Activated CD4-positive, alpha-beta memory T cell treated with anti-CD3 and anti-CD28 coated beads for 36 hours (primary cell): ENCODE measurements around the gene SIK1. TPM values are rescaled to one million over a fixed set of nuclear protein-coding genes. Genes with fewer than 3 reads are reported as not detected.
"Not testable (repeated sequence)": the region's sequence is repeated elsewhere in the genome, so short reads cannot be mapped to it uniquely, and the experiment has no call there.

Experiments
- CTCF ChIA-PET: fragments of 350-600 bp; sonication (Branson Sonifier 250); formaldehyde crosslinking; loops from one replicate; lab custom pipeline; 2021; ENCODE audit warnings: antibody characterized with exemption, inconsistent platforms; lab: Charles Lee
- POLR2A ChIA-PET: fragments of 350-600 bp; sonication (Branson Sonifier 250); formaldehyde crosslinking; loops from one replicate; lab custom pipeline; 2021; ENCODE audit warnings: antibody characterized with exemption; lab: Charles Lee
- DNase-seq: peaks from one replicate; pipeline ENCODE4 v3.0.0-alpha.2; 2020
- H3K27ac Mint-ChIP-seq: one replicate; pipeline ENCODE4 v1.8.0; 2021; ENCODE audit warnings: mixed read lengths
- H3K27me3 Mint-ChIP-seq: one replicate; pipeline ENCODE4 v1.8.0; 2021; ENCODE audit warnings: mixed read lengths
- H3K36me3 Mint-ChIP-seq: one replicate; pipeline ENCODE4 v1.8.0; 2021; ENCODE audit warnings: mixed read lengths
- H3K4me1 Mint-ChIP-seq: one replicate; pipeline ENCODE4 v1.8.0; 2021; ENCODE audit warnings: low read depth, mixed read lengths
- H3K4me3 Mint-ChIP-seq: one replicate; pipeline ENCODE4 v1.8.0; 2021; ENCODE audit warnings: mild to moderate bottlenecking, mixed read lengths
- H3K9me3 Mint-ChIP-seq: one replicate; pipeline ENCODE4 v1.8.0; 2021; ENCODE audit warnings: mixed read lengths
- intact Hi-C: fragments of 100-400 bp; cut with micrococcal nuclease; formaldehyde crosslinking; loops from one replicate; pipeline ENCODE4 v1.15.1; 2023
- total RNA-seq, 2 experiments: library from RNA; stranded (reverse); gene quantifications; one replicate each; pipeline ENCODE4 v1.2.3, GENCODE V29; 2021

The SIK1 gene
- total RNA-seq, 2 experiments from 2014 or later = 5.8 to 6.1 TPM

GRCh38 chr21:43399595-43400015 is 27.3 kb downstream of the SIK1 start:
- intact Hi-C loops, H3K27ac Mint-ChIP-seq, H3K36me3 Mint-ChIP-seq, H3K27me3 Mint-ChIP-seq, POLR2A ChIA-PET, H3K4me1 Mint-ChIP-seq, H3K4me3 Mint-ChIP-seq, CTCF ChIA-PET, H3K9me3 Mint-ChIP-seq, DNase-seq: not testable (repeated sequence)

GRCh38 chr21:43399136-43399535 is 27.8 kb downstream of the SIK1 start:
- H3K4me1 Mint-ChIP-seq, H3K4me3 Mint-ChIP-seq, DNase-seq, H3K36me3 Mint-ChIP-seq, H3K9me3 Mint-ChIP-seq, H3K27me3 Mint-ChIP-seq, intact Hi-C loops, CTCF ChIA-PET, H3K27ac Mint-ChIP-seq, POLR2A ChIA-PET: not testable (repeated sequence)

- DNase-seq, H3K27me3 Mint-ChIP-seq, CTCF ChIA-PET, H3K36me3 Mint-ChIP-seq, H3K4me1 Mint-ChIP-seq, H3K9me3 Mint-ChIP-seq, H3K27ac Mint-ChIP-seq, H3K4me3 Mint-ChIP-seq, intact Hi-C loops, POLR2A ChIA-PET: not testable (repeated sequence)
Observed at GRCh38 chr21:43398533-43398932, 28.4 kb downstream of the SIK1 start.

GRCh38 chr21:43398000-43398399 is 28.9 kb downstream of the SIK1 start:
- H3K27ac Mint-ChIP-seq, H3K9me3 Mint-ChIP-seq, H3K4me3 Mint-ChIP-seq, intact Hi-C loops, DNase-seq, H3K36me3 Mint-ChIP-seq, H3K4me1 Mint-ChIP-seq, CTCF ChIA-PET, POLR2A ChIA-PET, H3K27me3 Mint-ChIP-seq: not testable (repeated sequence)

GRCh38 chr21:43397439-43397808 is 29.5 kb downstream of the SIK1 start:
- DNase-seq, intact Hi-C loops, H3K4me1 Mint-ChIP-seq, H3K27me3 Mint-ChIP-seq, CTCF ChIA-PET, H3K36me3 Mint-ChIP-seq, H3K27ac Mint-ChIP-seq, POLR2A ChIA-PET, H3K4me3 Mint-ChIP-seq, H3K9me3 Mint-ChIP-seq: not testable (repeated sequence)

- H3K36me3 Mint-ChIP-seq, H3K9me3 Mint-ChIP-seq, H3K27me3 Mint-ChIP-seq, POLR2A ChIA-PET, CTCF ChIA-PET, DNase-seq, intact Hi-C loops, H3K4me1 Mint-ChIP-seq, H3K4me3 Mint-ChIP-seq, H3K27ac Mint-ChIP-seq: not testable (repeated sequence)
Observed at GRCh38 chr21:43396788-43397438, 30.0 kb downstream of the SIK1 start.

GRCh38 chr21:43383351-43383750 is 43.6 kb downstream of the SIK1 start:
- H3K27ac Mint-ChIP-seq, CTCF ChIA-PET, POLR2A ChIA-PET, H3K4me1 Mint-ChIP-seq, H3K36me3 Mint-ChIP-seq, H3K9me3 Mint-ChIP-seq, intact Hi-C loops, H3K4me3 Mint-ChIP-seq, H3K27me3 Mint-ChIP-seq, DNase-seq: not testable (repeated sequence)

GRCh38 chr21:43382902-43383301 is 44.0 kb downstream of the SIK1 start:
- DNase-seq, H3K9me3 Mint-ChIP-seq, H3K27me3 Mint-ChIP-seq, H3K4me1 Mint-ChIP-seq, H3K4me3 Mint-ChIP-seq, intact Hi-C loops, H3K36me3 Mint-ChIP-seq, POLR2A ChIA-PET, CTCF ChIA-PET, H3K27ac Mint-ChIP-seq: not testable (repeated sequence)

GRCh38 chr21:43380852-43381533 is 45.9 kb downstream of the SIK1 start:
- CTCF ChIA-PET, intact Hi-C loops, POLR2A ChIA-PET: not testable (repeated sequence)

GRCh38 chr21:43380337-43380736 is 46.6 kb downstream of the SIK1 start:
- H3K36me3 Mint-ChIP-seq, H3K4me1 Mint-ChIP-seq, POLR2A ChIA-PET, H3K27ac Mint-ChIP-seq, H3K4me3 Mint-ChIP-seq, intact Hi-C loops, CTCF ChIA-PET, H3K9me3 Mint-ChIP-seq, DNase-seq, H3K27me3 Mint-ChIP-seq: not testable (repeated sequence)

More at GRCh38 chr21:43380852-43381533, 45.9 kb downstream of the SIK1 start:
- not testable (repeated sequence) for H3K4me3 Mint-ChIP-seq, H3K27me3 Mint-ChIP-seq, DNase-seq, H3K9me3 Mint-ChIP-seq, H3K4me1 Mint-ChIP-seq, H3K36me3 Mint-ChIP-seq, H3K27ac Mint-ChIP-seq

- DNase-seq, H3K36me3 Mint-ChIP-seq, H3K27ac Mint-ChIP-seq, CTCF ChIA-PET, intact Hi-C loops, H3K9me3 Mint-ChIP-seq, H3K27me3 Mint-ChIP-seq, H3K4me1 Mint-ChIP-seq, H3K4me3 Mint-ChIP-seq, POLR2A ChIA-PET: not testable (repeated sequence)
Observed at GRCh38 chr21:43379626-43380122, 47.3 kb downstream of the SIK1 start.

GRCh38 chr21:43376478-43376882 is 50.5 kb downstream of the SIK1 start:
- intact Hi-C loops = no loop called here
- no peaks in the 10 kb centered on the region for H3K4me1 Mint-ChIP-seq
- POLR2A ChIA-PET = no interaction called here

More at GRCh38 chr21:43376478-43376882, 50.5 kb downstream of the SIK1 start:
- no peak for DNase-seq
- no peaks in the 10 kb centered on the region for H3K36me3 Mint-ChIP-seq
- H3K4me3 Mint-ChIP-seq = no peak overlapping the region
- no peaks in the 10 kb centered on the region for H3K9me3 Mint-ChIP-seq
- CTCF ChIA-PET = no interaction called here
- H3K27ac Mint-ChIP-seq = no peak overlapping the region
- no peaks in the 10 kb centered on the region for H3K27me3 Mint-ChIP-seq
